Lower leg skin (tissue), 3 donors: ENCODE results near the gene LCA5L.

ENCODE experiments used
- POLR2A ChIP-seq, 2 donors: fragments of 450-650 bp; IDR thresholded peaks; one replicate each; pipeline ENCODE4 v1.6.1; 2016 to 2017; ENCODE audit warnings: antibody characterized with exemption in 2 of 2, mild to moderate bottlenecking in 1 of 2, moderate library complexity in 1 of 2
- TF ChIP-seq, protein P1 (sequence below), 3 donors: fragments of 450-650 bp; IDR thresholded peaks; one replicate each; pipeline ENCODE4 v1.5.1; 2016; ENCODE audit warnings: antibody characterized with exemption in 3 of 3, mild to moderate bottlenecking in 3 of 3, moderate library complexity in 2 of 3

GRCh38 chr21:39453571-39454179 is 8.1 kb upstream of the LCA5L start:
- TF ChIP-seq, protein P1, sequence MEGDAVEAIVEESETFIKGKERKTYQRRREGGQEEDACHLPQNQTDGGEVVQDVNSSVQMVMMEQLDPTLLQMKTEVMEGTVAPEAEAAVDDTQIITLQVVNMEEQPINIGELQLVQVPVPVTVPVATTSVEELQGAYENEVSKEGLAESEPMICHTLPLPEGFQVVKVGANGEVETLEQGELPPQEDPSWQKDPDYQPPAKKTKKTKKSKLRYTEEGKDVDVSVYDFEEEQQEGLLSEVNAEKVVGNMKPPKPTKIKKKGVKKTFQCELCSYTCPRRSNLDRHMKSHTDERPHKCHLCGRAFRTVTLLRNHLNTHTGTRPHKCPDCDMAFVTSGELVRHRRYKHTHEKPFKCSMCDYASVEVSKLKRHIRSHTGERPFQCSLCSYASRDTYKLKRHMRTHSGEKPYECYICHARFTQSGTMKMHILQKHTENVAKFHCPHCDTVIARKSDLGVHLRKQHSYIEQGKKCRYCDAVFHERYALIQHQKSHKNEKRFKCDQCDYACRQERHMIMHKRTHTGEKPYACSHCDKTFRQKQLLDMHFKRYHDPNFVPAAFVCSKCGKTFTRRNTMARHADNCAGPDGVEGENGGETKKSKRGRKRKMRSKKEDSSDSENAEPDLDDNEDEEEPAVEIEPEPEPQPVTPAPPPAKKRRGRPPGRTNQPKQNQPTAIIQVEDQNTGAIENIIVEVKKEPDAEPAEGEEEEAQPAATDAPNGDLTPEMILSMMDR (IDR thresholded peaks at IDR 0.05): no peak
- no peak for TF ChIP-seq POLR2A (IDR thresholded peaks at IDR 0.05)
